Bronchial epithelial cell (primary cell): ENCODE measurements around the gene SPI1. TPM values are rescaled to one million over a fixed set of nuclear protein-coding genes. Genes with fewer than 3 reads are reported as not detected.

ENCODE experiments used
- DNase-seq: peaks from one replicate; pipeline ENCODE4 v3.0.0-alpha.2; 2010; ENCODE audit warnings: low read depth
- FAIRE-seq: peaks from 2 replicates; lab custom pipeline; 2011; peaks lifted over from hg19 to GRCh38; lab: Jason Lieb, UNC
- H3K27me3 ChIP-seq: 2 replicates; pipeline ENCODE4 v1.5.1; 2011; ENCODE audit warnings: low read length; ENCODE audit not compliant: control insufficient read depth, insufficient read depth
- H3K36me3 ChIP-seq: 2 replicates; pipeline ENCODE4 v1.5.1; 2011; ENCODE audit warnings: low read length; ENCODE audit not compliant: control insufficient read depth, insufficient read depth
- H3K4me3 ChIP-seq: 2 replicates; pipeline ENCODE4 v1.5.1; 2011; ENCODE audit warnings: mild to moderate bottlenecking, low read depth, low read length, control low read depth
- CTCF ChIP-seq: IDR thresholded peaks from 2 replicates; pipeline ENCODE4 v1.5.1; 2011; ENCODE audit warnings: mild to moderate bottlenecking, moderate library complexity, low read length, control low read depth, inconsistent platforms; ENCODE audit not compliant: insufficient read depth, severe bottlenecking
- total RNA-seq: library from RNA; depleted of rRNA; stranded (reverse); fragments of >200 nt; gene quantifications from 2 replicates; pipeline ENCODE4 v1.2.1, GENCODE V29; 2014

SPI1 gene
- total RNA-seq, 1 donor from 2014 or later: not detected

GRCh38 chr11:47333886-47334443, 44.4 kb downstream of the SPI1 start:
- no peak for TF ChIP-seq CTCF
- DNase-seq: no peak

GRCh38 chr11:47333526-47333845, 44.9 kb downstream of the SPI1 start:
- no peak for DNase-seq
- no peak overlapping the region for H3K4me3 ChIP-seq
- FAIRE-seq: no peak
- no peaks in the 10 kb centered on the region for H3K27me3 ChIP-seq
- peaks cover 4% of the 10 kb centered on the region for H3K36me3 ChIP-seq
- TF ChIP-seq CTCF: no peak

More at GRCh38 chr11:47333886-47334443, 44.4 kb downstream of the SPI1 start:
- Histone ChIP-seq H3K4me3 (no peak overlapping the region), H3K36me3 (peaks cover 2% of the 10 kb centered on the region), H3K27me3 (peaks cover under 1% of the 10 kb centered on the region)
- FAIRE-seq: peak; percentile 23

GRCh38 chr11:47332791-47333525, 45.4 kb downstream of the SPI1 start:
- no peaks in the 10 kb centered on the region for H3K27me3 ChIP-seq
- TF ChIP-seq CTCF: no peak
- H3K36me3 ChIP-seq: peaks cover 5% of the 10 kb centered on the region
- no peak for FAIRE-seq
- DNase-seq: no peak
- no peak overlapping the region for H3K4me3 ChIP-seq

GRCh38 chr11:47332303-47332711, 46.0 kb downstream of the SPI1 start:
- H3K4me3 ChIP-seq: no peak overlapping the region
- FAIRE-seq (no peak), DNase-seq (no peak)
- no peaks in the 10 kb centered on the region for H3K27me3 ChIP-seq
- peaks cover 6% of the 10 kb centered on the region for H3K36me3 ChIP-seq
- TF ChIP-seq CTCF: no peak

- no peak for DNase-seq
- peak; percentile 60 for FAIRE-seq
- no peak for TF ChIP-seq CTCF
- Histone ChIP-seq H3K27me3 (no peaks in the 10 kb centered on the region), H3K4me3 (no peak overlapping the region), H3K36me3 (peaks cover 10% of the 10 kb centered on the region)
These were observed 46.7 kb downstream of the SPI1 start for GRCh38 chr11:47331454-47332302.
